Measurements from ENCODE around the gene FAM186B.
A peak's percentile ranks its signal among the peaks of the same experiment; 100 is the strongest.
"Not testable (repeated sequence)": the region's sequence is repeated elsewhere in the genome, so short reads cannot be mapped to it uniquely, and the experiment has no call there.

FAM186B gene

DNA sequence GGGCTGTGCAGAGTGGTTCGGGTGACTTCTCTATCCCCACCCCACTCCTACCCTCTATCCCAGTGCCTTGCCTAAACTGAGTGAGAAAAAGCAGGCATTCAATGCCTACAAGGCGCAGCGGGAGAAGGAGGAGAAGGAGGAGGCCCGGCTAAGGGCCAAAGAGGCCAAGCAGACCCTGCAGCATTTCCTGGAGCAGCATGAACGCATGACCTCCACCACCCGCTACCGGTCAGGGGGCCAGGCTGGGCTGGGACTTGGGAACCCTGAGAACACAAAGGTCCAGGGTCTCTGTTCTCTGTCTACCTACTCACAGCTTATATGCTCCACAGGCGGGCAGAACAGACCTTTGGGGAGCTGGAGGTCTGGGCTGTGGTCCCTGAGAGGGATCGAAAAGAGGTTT is 29.6 kb upstream of the FAM186B start:
- DNase-seq: no peak

- no peak for DNase-seq
Observed at GRCh38 chr12:49633703-49634345, 28.4 kb upstream of the FAM186B start.

DNA sequence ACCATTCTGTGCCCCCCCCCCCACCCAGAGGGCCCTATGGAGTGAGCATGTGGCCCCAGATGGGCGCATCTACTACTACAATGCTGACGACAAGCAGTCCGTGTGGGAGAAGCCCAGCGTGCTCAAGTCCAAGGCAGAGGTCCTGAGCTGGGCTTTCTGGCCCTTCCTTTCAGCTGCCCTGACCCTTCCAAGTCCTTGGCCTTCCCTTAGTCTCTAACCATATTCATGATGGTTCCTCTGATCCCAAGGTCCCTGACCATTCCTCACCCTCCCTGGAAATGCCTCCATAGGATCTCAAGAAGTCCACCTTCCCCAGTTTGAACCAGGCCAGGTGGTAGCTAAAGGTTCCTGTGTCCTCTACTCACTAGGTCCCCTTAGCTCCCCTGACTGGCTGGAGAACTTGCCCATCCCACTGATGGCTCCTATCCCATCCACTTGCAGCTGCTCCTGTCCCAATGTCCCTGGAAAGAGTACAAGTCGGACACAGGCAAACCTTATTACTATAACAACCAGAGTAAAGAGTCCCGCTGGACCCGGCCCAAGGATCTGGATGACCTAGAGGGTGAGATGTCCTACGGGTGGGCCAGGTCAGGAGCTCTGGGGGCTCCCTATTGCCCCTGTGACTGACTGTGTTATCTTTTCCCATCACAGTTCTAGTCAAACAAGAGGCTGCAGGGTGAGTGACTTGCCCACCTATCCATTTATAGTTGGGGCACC is 27.7 kb upstream of the FAM186B start:
- no peak for DNase-seq

GRCh38 chr12:49632401-49632800 is 27.0 kb upstream of the FAM186B start:
- DNase-seq: no peak

GRCh38 chr12:49631336-49631907 is 26.0 kb upstream of the FAM186B start:
- no peak for DNase-seq

- DNase-seq: no peak
Observed at GRCh38 chr12:49627752-49628360, 22.4 kb upstream of the FAM186B start.

GRCh38 chr12:49626836-49627235 is 21.4 kb upstream of the FAM186B start:
- no peak for DNase-seq

- DNase-seq: no peak
Observed at GRCh38 chr12:49626169-49626835, 20.9 kb upstream of the FAM186B start.

GRCh38 chr12:49624921-49625577 is 19.6 kb upstream of the FAM186B start:
- DNase-seq: no peak

DNA sequence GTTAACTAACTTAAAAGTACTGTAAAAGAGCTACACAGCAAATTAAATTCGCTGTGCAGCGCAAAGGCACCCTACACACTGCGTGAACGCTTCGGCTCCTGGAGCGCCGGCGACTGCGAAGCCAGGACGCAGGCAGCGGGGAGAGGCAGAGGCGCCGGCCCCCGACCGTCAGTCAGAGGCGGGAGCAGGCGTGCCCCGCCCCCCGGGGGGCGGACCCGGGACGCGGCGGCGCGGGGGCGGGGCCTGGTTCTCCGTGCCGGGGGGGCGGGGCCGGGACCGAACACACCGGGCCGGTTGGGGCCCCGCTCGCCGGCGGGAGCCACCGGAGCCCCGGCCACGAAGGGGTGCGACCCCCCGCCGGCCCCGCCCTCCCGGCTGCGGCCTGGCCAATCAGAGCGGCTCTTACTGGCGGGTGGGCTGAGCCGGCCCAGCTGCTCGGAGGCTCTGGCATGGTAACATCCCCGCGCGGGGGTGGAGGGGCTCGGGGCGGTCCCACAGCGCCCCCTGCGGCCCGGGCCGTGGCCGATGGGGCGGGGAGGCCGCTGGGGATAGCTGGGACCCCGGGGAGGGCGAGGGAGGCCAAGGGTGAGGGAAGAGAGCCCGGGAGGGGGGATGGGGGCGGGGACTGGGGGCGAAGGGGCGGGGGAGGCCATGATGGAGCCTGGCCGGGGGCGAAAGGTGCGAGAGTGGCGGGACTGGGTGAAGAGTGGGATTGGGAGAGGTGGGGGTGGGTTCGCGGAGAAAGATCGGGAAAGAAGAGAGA is 17.9 kb upstream of the FAM186B start, which contains the start of gene PRPF40B:
TSS of gene PRPF40B (plus strand) at position 420 of the 763 bp plus-strand sequence. CDS start at position 450, 30 bp downstream.
- DNase-seq: peak; percentile 73

GRCh38 chr12:49622501-49623141 is 17.2 kb upstream of the FAM186B start:
- no peak for DNase-seq

DNA sequence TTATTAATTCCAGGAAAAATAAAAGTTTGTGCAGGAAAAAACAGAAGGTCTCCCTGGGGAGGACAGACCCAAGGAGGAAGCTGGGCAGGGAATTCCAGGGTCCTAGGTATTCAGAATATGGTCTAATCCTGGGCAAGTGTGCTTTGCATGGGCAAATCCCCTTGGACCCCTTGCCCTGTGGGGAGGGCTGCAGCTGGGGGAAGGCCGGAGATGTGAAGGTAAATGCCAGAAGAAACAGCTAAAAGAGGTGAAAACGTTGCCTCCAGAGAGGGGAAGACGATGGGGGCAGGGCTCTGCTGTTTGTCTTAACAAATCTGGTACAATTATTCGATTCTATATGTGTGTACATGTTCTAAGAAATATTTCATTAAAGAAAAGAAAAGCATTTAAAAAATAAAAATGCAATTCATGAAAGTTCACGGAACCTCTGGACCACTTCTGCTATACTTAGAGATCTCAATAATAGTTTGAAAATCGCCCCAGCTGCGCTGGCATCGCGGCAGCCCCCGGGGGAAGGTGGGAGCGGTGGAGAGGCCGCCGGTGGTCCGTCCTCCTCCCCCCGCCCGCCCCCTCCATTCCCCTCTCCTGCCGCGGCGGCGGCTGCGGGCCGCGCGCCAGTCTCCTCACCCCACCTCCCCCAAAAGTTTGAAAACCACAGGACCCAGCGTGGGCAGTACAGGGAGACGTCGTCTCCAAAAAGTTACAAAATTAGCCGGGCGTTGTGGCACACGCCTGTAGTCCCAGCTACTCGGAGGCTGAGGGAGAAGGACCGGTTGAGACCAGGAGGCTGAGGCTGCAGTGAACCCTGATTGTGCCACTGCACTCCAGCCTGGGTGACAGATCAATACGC is 16.4 kb upstream of the FAM186B start:
- DNase-seq: no peak

DNA sequence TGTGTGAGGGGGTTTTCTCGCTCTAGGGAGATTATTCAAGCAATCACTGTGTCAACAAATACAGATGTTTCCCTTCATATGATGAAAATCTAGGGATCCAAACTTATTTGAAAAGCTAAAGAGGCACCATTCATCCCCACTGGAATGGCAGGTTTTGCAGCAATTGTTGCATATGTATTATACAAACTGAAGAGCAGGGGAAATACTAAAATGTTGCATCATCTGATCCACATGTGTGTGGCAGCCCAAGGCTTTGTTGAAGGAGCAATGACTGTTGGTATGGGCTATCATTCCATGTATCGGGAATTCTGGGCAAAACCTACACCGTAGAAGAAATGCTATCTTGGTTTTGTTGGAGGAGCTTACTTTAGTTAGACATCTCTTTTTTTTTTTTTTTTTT is 13.8 kb upstream of the FAM186B start:
- no peak for DNase-seq

DNA sequence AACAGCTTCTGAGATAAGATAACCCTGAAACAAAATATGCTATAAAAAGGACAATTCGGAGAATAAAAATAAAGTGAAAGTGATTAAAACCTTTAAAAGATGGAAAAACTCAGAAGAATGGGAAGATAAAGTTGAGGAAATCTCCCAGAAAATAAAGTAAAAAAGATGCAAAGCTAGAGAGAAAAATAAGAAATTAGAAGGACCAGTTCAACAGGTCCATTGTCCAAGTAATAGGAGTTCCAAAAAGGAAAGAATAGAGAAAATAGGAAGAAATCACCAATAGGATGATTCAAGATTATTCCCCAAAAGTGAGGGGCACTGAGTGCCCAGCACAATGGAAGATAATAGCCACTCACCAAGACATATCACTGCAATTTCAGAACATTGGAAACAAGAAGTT is 13.1 kb upstream of the FAM186B start:
- DNase-seq: no peak

GRCh38 chr12:49616533-49617219 is 11.2 kb upstream of the FAM186B start:
- DNase-seq: no peak

- DNase-seq: no peak
Observed at GRCh38 chr12:49615725-49616124, 10.3 kb upstream of the FAM186B start.

DNA sequence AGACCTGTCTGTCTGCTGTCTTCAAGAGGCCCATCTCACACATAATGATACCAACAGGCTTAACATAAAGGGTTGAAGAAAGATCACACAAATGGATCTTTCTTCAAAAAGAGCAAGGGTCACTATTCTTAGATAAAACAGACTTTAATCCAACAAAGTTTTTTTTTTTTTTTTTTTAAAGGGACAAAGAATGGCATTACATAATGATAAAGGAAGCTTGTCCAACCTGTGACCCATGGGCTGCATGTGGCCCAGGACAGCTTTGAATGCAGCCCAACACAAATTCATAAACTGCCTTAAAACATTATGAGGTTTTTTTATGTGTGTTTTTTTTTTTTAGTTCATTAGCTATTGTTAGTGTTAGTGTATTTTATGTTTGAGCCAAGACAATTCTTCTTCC is 6.8 kb upstream of the FAM186B start:
- DNase-seq: no peak

DNA sequence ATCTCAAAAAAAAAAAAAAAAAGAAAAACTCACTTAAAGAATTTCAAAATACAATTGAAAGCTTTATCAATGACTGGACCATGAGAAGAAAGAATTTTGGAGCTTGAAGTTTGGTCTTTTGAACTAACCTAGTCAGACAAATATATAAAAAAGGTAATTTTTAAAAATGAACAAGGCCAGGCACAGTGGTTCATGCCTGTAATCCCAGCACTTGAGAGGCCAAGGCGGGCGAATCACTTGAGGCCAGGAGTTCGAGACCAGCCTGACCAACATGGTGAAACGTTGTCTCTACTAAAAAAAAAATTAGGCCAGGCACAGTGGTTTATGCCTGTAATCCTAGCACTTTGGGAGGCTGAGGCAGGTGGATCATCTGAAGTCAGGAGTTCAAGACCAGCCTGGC is 5.3 kb upstream of the FAM186B start:
- not testable (repeated sequence) for DNase-seq

GRCh38 chr12:49609875-49610154 is 4.4 kb upstream of the FAM186B start:
- no peak for DNase-seq
